ENCODE results near the gene TMEM266. TPM values are rescaled to one million over a fixed set of nuclear protein-coding genes. Genes with fewer than 3 reads are reported as not detected.

TMEM266 gene
- total and polyA plus RNA-seq, 10 donors: 0.61 to 1.8 (median 1.4) TPM

DNA sequence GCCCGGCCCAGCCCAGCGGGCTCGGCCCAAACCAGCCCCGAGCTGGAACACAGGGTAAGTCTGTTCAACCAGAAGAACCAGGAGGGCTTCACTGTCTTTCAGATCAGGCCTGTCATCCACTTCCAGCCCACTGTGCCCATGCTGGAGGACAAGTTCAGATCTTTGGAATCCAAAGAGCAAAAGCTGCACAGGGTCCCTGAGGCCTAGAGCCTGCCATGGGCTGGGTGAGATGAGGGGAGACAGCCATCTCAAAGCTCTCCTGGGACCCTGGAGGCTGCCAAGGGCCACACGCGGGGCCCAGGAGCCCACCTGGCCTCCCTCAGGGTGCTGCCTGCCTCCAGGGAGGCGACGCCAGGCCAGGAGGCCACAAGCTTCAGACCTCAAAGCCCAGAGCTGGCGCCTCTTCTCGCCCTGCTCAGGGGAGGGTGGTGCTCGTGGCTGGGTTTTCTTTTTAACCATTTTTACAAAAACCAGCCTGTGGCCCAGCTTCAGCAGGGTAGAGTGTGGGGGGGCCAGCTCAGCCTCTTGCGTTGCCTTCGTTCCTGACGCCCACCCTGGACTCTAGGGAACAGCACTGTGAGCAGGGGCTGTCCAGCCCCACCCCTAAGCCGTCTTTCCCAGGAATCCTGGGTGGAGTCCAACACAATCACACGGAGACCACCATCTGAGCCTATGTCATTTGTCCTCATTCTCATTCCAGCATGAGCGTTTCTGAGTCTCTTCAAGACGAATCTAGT lies 144.5 kb downstream of the TMEM266 start:
- WGBS, 5 donors: 85 to 93% (median 89%) methylated on average over 11 to 18 of the region's 18 CpGs
- TF ChIP-seq POLR2AphosphoS5 (IDR thresholded peaks at IDR 0.05): peak in 2 of 3 donors; percentile 5 to 26
- TF ChIP-seq, protein P1, sequence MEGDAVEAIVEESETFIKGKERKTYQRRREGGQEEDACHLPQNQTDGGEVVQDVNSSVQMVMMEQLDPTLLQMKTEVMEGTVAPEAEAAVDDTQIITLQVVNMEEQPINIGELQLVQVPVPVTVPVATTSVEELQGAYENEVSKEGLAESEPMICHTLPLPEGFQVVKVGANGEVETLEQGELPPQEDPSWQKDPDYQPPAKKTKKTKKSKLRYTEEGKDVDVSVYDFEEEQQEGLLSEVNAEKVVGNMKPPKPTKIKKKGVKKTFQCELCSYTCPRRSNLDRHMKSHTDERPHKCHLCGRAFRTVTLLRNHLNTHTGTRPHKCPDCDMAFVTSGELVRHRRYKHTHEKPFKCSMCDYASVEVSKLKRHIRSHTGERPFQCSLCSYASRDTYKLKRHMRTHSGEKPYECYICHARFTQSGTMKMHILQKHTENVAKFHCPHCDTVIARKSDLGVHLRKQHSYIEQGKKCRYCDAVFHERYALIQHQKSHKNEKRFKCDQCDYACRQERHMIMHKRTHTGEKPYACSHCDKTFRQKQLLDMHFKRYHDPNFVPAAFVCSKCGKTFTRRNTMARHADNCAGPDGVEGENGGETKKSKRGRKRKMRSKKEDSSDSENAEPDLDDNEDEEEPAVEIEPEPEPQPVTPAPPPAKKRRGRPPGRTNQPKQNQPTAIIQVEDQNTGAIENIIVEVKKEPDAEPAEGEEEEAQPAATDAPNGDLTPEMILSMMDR (IDR thresholded peaks at IDR 0.05 in 8 of 11, conservative IDR thresholded peaks at IDR 0.05 in 3 of 11): no peak
- no peaks in the 10 kb centered on the region for H3K27me3 ChIP-seq (replicated peaks in 1 of 7)
- H3K27ac ChIP-seq: no peak overlapping the region
- peaks cover 0 to 72% (median 8%) of the 10 kb centered on the region in 6 donors for H3K36me3 ChIP-seq
- no peak for DNase-seq
- intact Hi-C loops (cut with DNase I; ENCODE audit: low total_unique reads): no loop called here
- no peaks in the 10 kb centered on the region for H3K4me1 ChIP-seq
- no peak overlapping the region for H3K4me3 ChIP-seq
- H3K9me3 ChIP-seq: no peaks in the 10 kb centered on the region

DNA sequence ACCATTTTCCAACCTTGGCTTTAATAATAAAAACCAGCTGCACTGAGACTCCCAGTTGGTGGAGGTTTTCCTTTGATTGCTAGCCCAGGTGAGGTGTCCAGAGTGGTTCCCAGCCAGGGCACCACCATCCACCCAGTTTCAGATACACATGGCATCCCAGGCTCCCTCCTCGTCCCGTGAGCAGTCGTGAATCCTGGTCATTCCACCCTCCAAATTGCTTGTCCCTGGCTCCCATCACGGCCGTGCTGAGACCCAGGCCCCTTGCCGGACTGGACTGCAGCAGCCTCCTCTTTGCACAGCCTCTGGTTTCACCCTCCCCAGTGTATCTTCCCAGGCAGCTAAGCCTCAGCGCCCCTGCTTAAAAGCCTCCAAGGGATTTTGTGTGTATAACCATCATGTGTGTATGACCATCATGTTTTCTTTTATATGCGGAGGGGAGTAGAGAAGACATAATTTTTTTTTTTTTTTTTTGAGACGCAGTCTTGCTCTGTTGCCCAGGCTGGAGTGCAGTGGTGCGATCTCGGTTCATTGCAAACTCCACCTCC lies 145.2 kb downstream of the TMEM266 start:
- Histone ChIP-seq H3K27me3 (replicated peaks in 1 of 7) (no peaks in the 10 kb centered on the region), H3K4me3 (no peak overlapping the region), H3K27ac (no peak overlapping the region), H3K4me1 (no peaks in the 10 kb centered on the region), H3K36me3 (peaks cover 0 to 79% (median 8%) of the 10 kb centered on the region in 6 donors), H3K9me3 (no peaks in the 10 kb centered on the region)
- TF ChIP-seq POLR2AphosphoS5 (IDR thresholded peaks at IDR 0.05): no peak
- no peak for TF ChIP-seq POLR2A (IDR thresholded peaks at IDR 0.05)
- TF ChIP-seq, protein P1 (IDR thresholded peaks at IDR 0.05 in 8 of 11, conservative IDR thresholded peaks at IDR 0.05 in 3 of 11): no peak
- WGBS, 5 donors: 93 to 97% (median 95%) methylated on average over 11 of the region's 11 CpGs
- no peak for DNase-seq
- intact Hi-C loops (cut with DNase I; ENCODE audit: low total_unique reads): no loop called here

DNA sequence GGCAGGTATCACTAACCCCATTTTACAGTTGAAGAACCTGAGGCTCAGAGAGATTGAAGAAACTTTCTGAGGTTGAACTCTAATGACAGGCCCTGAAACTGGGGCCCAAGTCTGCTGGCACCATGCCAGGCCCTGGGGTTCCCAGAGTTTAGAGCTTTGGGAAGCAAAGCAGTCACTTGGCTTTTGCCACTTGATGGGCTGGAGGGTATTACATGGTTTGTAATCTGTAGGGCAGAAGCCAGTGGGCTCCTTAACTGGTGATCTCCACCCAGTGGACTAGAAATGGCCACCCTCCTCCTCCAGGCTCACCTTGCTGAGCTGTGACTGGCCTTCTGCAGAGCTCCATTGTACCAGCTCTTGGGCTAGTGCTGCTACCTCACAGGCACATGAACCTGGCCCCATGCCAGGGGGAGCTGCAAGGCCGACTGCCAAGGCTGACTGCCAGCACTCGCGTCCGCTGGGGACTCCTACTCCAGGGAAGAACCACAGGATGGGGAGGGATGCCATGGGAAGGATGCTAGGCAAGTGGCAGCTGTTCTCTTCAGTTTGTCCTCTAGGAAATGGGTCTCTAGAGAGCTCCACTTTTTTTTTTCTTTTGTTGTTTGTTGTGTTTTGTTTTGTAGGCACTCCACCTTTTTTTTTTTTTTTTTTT lies 146.7 kb downstream of the TMEM266 start:
- Histone ChIP-seq H3K36me3 (peaks cover 0 to 94% (median 15%) of the 10 kb centered on the region in 6 donors), H3K9me3 (no peaks in the 10 kb centered on the region), H3K27me3 (replicated peaks in 1 of 7) (no peaks in the 10 kb centered on the region), H3K4me1 (no peaks in the 10 kb centered on the region), H3K27ac (no peak overlapping the region), H3K4me3 (no peak overlapping the region)
- 49 to 68% (median 66%) methylated on average over 4 of the region's 4 CpGs for WGBS, 5 donors
- peak; percentile 88 for DNase-seq
- TF ChIP-seq POLR2AphosphoS5 (IDR thresholded peaks at IDR 0.05) (peak; percentile 70 to 78 (median 76)), POLR2A (IDR thresholded peaks at IDR 0.05) (no peak)
- intact Hi-C loops (cut with DNase I; ENCODE audit: low total_unique reads): no loop called here

DNA sequence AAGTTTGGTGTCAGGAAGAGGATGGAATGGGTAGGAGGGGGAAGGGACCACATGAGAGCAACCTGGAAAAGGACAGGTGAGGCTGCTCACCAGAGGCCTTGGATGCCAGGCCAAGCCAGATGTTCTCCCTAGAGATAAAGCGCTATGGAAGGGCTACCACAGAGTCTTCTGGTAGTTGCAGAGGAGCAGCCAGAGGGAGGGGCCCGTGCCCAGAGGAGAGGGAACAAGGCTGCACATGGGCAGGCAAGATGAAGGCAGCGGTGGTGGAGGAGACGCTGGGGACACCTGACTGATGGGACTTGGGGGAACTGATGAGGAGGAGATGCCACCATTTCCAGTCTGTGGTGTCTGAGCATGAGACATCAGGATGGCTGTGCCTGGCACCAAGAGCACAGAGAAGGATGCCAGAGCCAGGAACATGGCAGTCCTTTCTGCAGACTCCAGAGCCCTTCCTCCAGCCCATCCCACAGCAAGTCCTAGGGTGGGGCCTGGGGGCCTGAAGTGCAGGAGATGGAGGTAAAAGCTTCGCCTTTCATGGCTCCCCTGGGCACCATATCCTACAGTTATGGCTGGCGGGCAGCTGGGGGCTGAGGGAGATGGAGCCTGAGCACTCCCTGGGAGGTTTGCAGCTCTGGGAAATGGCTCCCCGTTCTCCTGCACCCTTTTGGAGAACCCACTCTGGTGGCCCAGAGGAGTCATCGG lies 148.4 kb downstream of the TMEM266 start:
- Histone ChIP-seq H3K27ac (no peak overlapping the region), H3K4me3 (no peak overlapping the region), H3K36me3 (peaks cover 4 to 100% (median 31%) of the 10 kb centered on the region in 6 donors), H3K4me1 (no peaks in the 10 kb centered on the region), H3K9me3 (no peaks in the 10 kb centered on the region), H3K27me3 (replicated peaks in 1 of 7) (no peaks in the 10 kb centered on the region)
- DNase-seq: no peak
- TF ChIP-seq, protein P1 (IDR thresholded peaks at IDR 0.05 in 8 of 11, conservative IDR thresholded peaks at IDR 0.05 in 3 of 11): no peak
- TF ChIP-seq POLR2AphosphoS5 (IDR thresholded peaks at IDR 0.05) (no peak), POLR2A (IDR thresholded peaks at IDR 0.05) (no peak)
- intact Hi-C loops (cut with DNase I; ENCODE audit: low total_unique reads): no loop called here
- WGBS, 5 donors: 94 to 97% (median 95%) methylated on average over 8 of the region's 8 CpGs

All from spleen (tissue), 11 donors.